Measurements from ENCODE around the gene STIP1. TPM values are rescaled to one million over a fixed set of nuclear protein-coding genes. Genes with fewer than 3 reads are reported as not detected.

The STIP1 gene
- total and polyA plus RNA-seq, 2 of the 4 experiments (the other 2 are of a cell fraction) = 201 to 489 TPM

DNA sequence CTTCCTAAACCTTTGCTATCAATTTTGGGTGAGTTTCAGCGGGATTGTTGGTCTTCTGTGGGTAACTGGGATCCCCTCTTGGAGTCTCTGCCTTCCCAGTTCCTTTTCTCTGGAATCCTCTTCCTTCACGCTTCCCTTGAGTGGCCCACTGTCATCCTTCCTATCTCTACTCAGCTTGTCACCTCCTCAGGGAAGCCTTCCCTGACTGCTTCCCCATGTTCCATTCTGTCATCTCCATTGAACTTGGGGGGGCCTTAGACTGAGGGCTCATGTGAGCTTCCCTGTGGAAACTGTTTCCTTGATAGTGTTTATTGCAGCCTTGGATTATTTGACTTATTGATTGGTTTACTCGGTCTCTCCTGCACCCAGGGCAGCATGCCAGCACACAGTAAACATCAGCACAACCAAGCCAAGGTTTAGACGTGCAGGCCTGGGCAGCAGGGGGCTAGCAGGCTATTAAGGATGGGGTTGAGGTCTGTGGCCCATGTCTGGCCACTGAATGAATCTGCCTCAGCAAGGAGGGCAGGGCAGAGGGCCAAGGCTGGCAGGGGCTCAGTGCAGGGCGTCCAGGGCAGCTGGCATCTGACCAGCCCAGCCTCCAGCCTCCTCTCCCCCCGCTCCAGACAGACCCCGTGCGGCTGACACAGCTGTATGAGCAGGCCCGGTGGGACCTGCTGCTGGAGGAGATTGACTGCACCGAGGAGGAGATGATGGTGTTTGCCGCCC is 32.8 kb downstream of the STIP1 start:
- H2BK120ac ChIP-seq (ENCODE audit: low read depth, low read length) = no peak overlapping the region
- H3K36me3 ChIP-seq (ENCODE audit: control insufficient read depth, insufficient read depth, low read length) = peaks cover under 1% of the 10 kb centered on the region
- no peaks in the 10 kb centered on the region for H3K27me3 ChIP-seq (ENCODE audit: control insufficient read depth, insufficient read depth, low read length)
- ATAC-seq (ENCODE audit: low read depth) (no peak), DNase-seq (no peak)
- H3K9ac ChIP-seq (ENCODE audit: low read depth, low read length) = no peak overlapping the region
- no peak overlapping the region for H4K8ac ChIP-seq (ENCODE audit: low read depth in 2 of 2, low read length in 2 of 2)
- dilution Hi-C loops (cut with HindIII; ENCODE audit: low sequenced_read_pairs, unreplicated experiment) = no loop called here
- H3K9me1 ChIP-seq (ENCODE audit: insufficient read depth, low read length) = 0 out of 2 replicates have a peak, but pooled peaks cover 5% of the 10 kb centered on the region
- H3K14ac ChIP-seq (replicated peaks; ENCODE audit: low read depth, low read length) = no peak overlapping the region
- intact Hi-C loops (cut with micrococcal nuclease) = no loop called here
- ChIA-PET POLR2A (ENCODE audit: unreplicated experiment) (no interaction called here), CTCF (no interaction called here)
- no peak overlapping the region for H4K91ac ChIP-seq (ENCODE audit: insufficient read depth, low read depth, low read length)
- no TSS peak for BruUV-seq (replicated peaks)
- WGBS, 2 experiments (ENCODE audit: extremely low coverage in 2 of 2, insufficient read length in 1 of 2) = 64% methylated on average over 5 of the region's 11 CpGs; no CpG with 5 or more reads in 1 of the 2 experiments
- no peak overlapping the region for H3K4me2 ChIP-seq (ENCODE audit: low read depth, low read length)
- no peak overlapping the region for H2BK20ac ChIP-seq (ENCODE audit: low read depth, low read length)
- H4K5ac ChIP-seq (ENCODE audit: low read depth, low read length) = no peak overlapping the region
- H3K18ac ChIP-seq (ENCODE audit: low read depth, low read length) = no peak overlapping the region
- H3K79me1 ChIP-seq (ENCODE audit: low read depth in 1 of 2, low read length in 2 of 2) = 0 out of 4 replicates have a peak, but pooled peaks cover 0 to 5% of the 10 kb centered on the region in 2 experiments
- H2AFZ ChIP-seq (replicated peaks; ENCODE audit: low read length, poor library complexity) = no peak overlapping the region
- no peak overlapping the region for H2AK5ac ChIP-seq (ENCODE audit: low read depth, low read length)
- no peak overlapping the region for H3K27ac ChIP-seq (ENCODE audit: insufficient read depth, low read length)
- H4K20me1 ChIP-seq (ENCODE audit: insufficient read depth, low read length) = no peaks in the 10 kb centered on the region
- H2BK5ac ChIP-seq (ENCODE audit: low read depth, low read length, poor library complexity, severe bottlenecking) = no peak overlapping the region
- no peak overlapping the region for H3K4me3 ChIP-seq (ENCODE audit: insufficient read depth, low read depth, low read length)
- H3K9me3 ChIP-seq (ENCODE audit: control insufficient read depth, insufficient read depth, low read length) = no peaks in the 10 kb centered on the region
- no peaks in the 10 kb centered on the region for H3K4me1 ChIP-seq (ENCODE audit: control insufficient read depth, insufficient read depth, low read length)
- TF ChIP-seq FOS (IDR thresholded peaks at IDR 0.05; ENCODE audit: low read depth, low read length) (no peak), MAFK (IDR thresholded peaks at IDR 0.05; ENCODE audit: low read depth, low read length) (no peak), RCOR1 (IDR thresholded peaks at IDR 0.05; ENCODE audit: insufficient replicate concordance, low read length) (no peak), RFX5 (IDR thresholded peaks at IDR 0.05; ENCODE audit: low read depth, low read length) (no peak), CEBPB (IDR thresholded peaks at IDR 0.05; ENCODE audit: low read depth, low read length) (no peak), SMC3 (IDR thresholded peaks at IDR 0.05; ENCODE audit: low read depth, low read length) (no peak), POLR2A (IDR thresholded peaks at IDR 0.05; ENCODE audit: low read depth, low read length) (no peak), NFE2L2 (IDR thresholded peaks at IDR 0.05; ENCODE audit: low read depth, low read length) (no peak), RAD21 (IDR thresholded peaks at IDR 0.05; ENCODE audit: low read length) (no peak)
- TF ChIP-seq, protein P1, sequence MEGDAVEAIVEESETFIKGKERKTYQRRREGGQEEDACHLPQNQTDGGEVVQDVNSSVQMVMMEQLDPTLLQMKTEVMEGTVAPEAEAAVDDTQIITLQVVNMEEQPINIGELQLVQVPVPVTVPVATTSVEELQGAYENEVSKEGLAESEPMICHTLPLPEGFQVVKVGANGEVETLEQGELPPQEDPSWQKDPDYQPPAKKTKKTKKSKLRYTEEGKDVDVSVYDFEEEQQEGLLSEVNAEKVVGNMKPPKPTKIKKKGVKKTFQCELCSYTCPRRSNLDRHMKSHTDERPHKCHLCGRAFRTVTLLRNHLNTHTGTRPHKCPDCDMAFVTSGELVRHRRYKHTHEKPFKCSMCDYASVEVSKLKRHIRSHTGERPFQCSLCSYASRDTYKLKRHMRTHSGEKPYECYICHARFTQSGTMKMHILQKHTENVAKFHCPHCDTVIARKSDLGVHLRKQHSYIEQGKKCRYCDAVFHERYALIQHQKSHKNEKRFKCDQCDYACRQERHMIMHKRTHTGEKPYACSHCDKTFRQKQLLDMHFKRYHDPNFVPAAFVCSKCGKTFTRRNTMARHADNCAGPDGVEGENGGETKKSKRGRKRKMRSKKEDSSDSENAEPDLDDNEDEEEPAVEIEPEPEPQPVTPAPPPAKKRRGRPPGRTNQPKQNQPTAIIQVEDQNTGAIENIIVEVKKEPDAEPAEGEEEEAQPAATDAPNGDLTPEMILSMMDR (conservative IDR thresholded peaks at IDR 0.05; ENCODE audit: low read depth, low read length) = no peak
- TF ChIP-seq, protein P2, sequence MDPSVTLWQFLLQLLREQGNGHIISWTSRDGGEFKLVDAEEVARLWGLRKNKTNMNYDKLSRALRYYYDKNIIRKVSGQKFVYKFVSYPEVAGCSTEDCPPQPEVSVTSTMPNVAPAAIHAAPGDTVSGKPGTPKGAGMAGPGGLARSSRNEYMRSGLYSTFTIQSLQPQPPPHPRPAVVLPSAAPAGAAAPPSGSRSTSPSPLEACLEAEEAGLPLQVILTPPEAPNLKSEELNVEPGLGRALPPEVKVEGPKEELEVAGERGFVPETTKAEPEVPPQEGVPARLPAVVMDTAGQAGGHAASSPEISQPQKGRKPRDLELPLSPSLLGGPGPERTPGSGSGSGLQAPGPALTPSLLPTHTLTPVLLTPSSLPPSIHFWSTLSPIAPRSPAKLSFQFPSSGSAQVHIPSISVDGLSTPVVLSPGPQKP (IDR thresholded peaks at IDR 0.05; ENCODE audit: borderline replicate concordance, low read depth, low read length) = no peak
- no peak overlapping the region for H2BK15ac ChIP-seq (ENCODE audit: low read depth, low read length)
- H3K23ac ChIP-seq (ENCODE audit: low read depth, low read length) = no peak overlapping the region
- peak overlapping the region; percentile 78 for H2AK9ac ChIP-seq (replicated peaks; ENCODE audit: low read depth, low read length, poor library complexity)
- no peak overlapping the region for H3K4ac ChIP-seq (ENCODE audit: low read depth, low read length)
- in situ Hi-C loops (cut with MboI; ENCODE audit: low sequenced_read_pairs) = no loop called here
- no peak overlapping the region for H3K56ac ChIP-seq (ENCODE audit: extremely low read depth, insufficient read depth, low read length)
